ENCODE data around the gene NDRG2.
"Not testable (repeated sequence)": the region's sequence is repeated elsewhere in the genome, so short reads cannot be mapped to it uniquely, and the experiment has no call there.

NDRG2 gene

DNA sequence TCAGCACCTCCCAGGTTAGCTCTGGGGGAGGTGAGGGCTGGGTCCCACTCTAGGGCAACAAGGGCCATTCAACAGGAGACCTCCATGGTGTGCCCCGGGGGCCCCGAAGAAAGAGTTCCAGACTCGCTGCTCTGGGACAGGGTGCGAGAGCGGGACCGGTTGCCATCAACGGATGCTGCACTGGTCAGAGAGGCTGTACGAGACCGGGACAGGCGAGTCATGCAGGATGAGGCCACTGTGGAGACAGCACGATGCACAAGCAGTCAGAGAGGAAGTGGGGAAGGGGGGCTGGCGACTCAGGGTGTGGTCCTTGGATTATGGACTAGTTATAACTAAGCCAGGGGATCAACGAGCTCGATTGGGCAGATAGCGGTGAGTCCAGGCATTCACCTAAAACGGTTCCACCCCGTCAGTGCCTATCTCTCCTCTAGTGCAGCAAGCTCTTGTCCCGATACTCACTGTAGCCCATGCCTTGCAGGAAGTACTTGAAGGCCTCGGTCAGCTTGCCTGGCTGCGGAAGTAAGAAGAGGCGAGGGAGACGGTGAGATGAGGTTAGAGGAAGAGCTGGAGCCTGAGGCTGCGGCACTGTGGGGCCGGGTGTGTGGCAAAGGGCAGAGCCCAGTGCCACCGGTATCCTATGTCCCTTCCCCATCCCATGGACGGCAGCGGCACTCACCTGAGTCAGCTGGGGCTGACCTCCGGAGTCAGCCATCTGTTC is 7.2 kb downstream of the NDRG2 start:
- no peaks in the 10 kb centered on the region for H3K4me1 ChIP-seq (ENCODE audit: insufficient read depth, insufficient read length)
- no peak for DNase-seq (ENCODE audit: low read depth, low spot score)
- no peak overlapping the region for H3K4me3 ChIP-seq (ENCODE audit: insufficient read length, low read depth)
- no peaks in the 10 kb centered on the region for H3K9me3 ChIP-seq (ENCODE audit: insufficient read depth, low read length)
- H3K36me3 ChIP-seq (ENCODE audit: insufficient read depth, insufficient read length, low read length), result peaks cover 49% of the 10 kb centered on the region
- H3K27me3 ChIP-seq (ENCODE audit: insufficient read depth, insufficient read length), result no peaks in the 10 kb centered on the region
- H3K9ac ChIP-seq (ENCODE audit: insufficient read length, low read depth), result no peak overlapping the region
- TF ChIP-seq ZNF274 (IDR thresholded peaks at IDR 0.05; ENCODE audit: low read depth, low read length) (no peak), YY1 (IDR thresholded peaks at IDR 0.05; ENCODE audit: insufficient read depth, insufficient read length) (no peak), SUZ12 (IDR thresholded peaks at IDR 0.05; ENCODE audit: extremely low read depth, insufficient read depth, insufficient read length) (no peak)

DNA sequence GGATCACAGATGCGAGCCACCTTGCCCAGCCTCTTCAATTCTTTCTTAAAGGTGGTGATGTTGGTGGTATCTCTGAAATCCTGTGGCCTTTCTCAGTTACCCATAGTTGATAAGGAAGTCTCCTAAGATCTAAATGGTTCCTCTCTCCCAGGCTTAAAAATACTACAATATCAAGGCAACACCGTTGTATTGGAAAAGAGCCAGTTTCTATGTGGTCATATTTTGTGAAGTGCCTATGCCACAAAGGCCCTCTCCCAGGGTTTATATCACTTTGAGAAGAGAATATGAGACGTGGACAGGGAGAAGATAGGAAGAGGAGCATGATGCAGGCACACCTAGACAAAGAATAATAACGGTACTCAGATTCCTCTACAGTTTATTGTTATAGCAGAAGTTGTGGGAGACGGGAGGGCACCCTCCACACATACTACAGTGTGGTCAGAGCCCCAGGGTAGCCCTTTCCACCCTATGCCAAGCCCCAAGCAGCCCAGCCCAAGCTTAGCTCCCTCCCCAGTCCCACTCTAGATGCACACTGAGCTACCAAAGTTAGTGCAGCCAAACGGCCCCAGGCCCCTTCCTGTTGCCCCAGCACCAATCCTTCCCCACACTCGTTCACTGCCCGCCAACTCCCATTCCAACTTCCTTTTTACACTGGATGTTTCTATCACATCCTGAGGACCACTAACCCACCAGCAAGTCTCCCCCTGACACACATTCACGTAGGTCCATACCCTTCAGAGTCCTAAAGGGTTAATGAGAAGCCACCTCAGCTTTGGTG is 8.3 kb downstream of the NDRG2 start:
- Histone ChIP-seq H3K27me3 (ENCODE audit: insufficient read depth, insufficient read length) (no peaks in the 10 kb centered on the region), H3K9me3 (ENCODE audit: insufficient read depth, low read length) (no peaks in the 10 kb centered on the region), H3K4me1 (ENCODE audit: insufficient read depth, insufficient read length) (no peaks in the 10 kb centered on the region), H3K36me3 (ENCODE audit: insufficient read depth, insufficient read length, low read length) (peaks cover 47% of the 10 kb centered on the region), H3K9ac (ENCODE audit: insufficient read length, low read depth) (no peak overlapping the region), H3K4me3 (ENCODE audit: insufficient read length, low read depth) (no peak overlapping the region)
- DNase-seq (ENCODE audit: low read depth, low spot score), result no peak
- TF ChIP-seq YY1 (IDR thresholded peaks at IDR 0.05; ENCODE audit: insufficient read depth, insufficient read length) (no peak), SUZ12 (IDR thresholded peaks at IDR 0.05; ENCODE audit: extremely low read depth, insufficient read depth, insufficient read length) (no peak), ZNF274 (IDR thresholded peaks at IDR 0.05; ENCODE audit: low read depth, low read length) (no peak)

GRCh38 chr14:21015312-21015711 is 9.5 kb downstream of the NDRG2 start:
- TF ChIP-seq ZNF274 (IDR thresholded peaks at IDR 0.05; ENCODE audit: low read depth, low read length), result no peak
- TF ChIP-seq SUZ12 (IDR thresholded peaks at IDR 0.05; ENCODE audit: extremely low read depth, insufficient read depth, insufficient read length), result no peak
- TF ChIP-seq YY1 (IDR thresholded peaks at IDR 0.05; ENCODE audit: insufficient read depth, insufficient read length), result no peak
- no peak for DNase-seq (ENCODE audit: low read depth, low spot score)
- Histone ChIP-seq H3K36me3 (ENCODE audit: insufficient read depth, insufficient read length, low read length) (peaks cover 34% of the 10 kb centered on the region), H3K9me3 (ENCODE audit: insufficient read depth, low read length) (no peaks in the 10 kb centered on the region), H3K9ac (ENCODE audit: insufficient read length, low read depth) (no peak overlapping the region), H3K4me3 (ENCODE audit: insufficient read length, low read depth) (no peak overlapping the region), H3K27me3 (ENCODE audit: insufficient read depth, insufficient read length) (no peaks in the 10 kb centered on the region), H3K4me1 (ENCODE audit: insufficient read depth, insufficient read length) (no peaks in the 10 kb centered on the region)

GRCh38 chr14:21014761-21015190 is 10.1 kb downstream of the NDRG2 start:
- Histone ChIP-seq H3K4me3 (ENCODE audit: insufficient read length, low read depth) (no peak overlapping the region), H3K9me3 (ENCODE audit: insufficient read depth, low read length) (no peaks in the 10 kb centered on the region), H3K4me1 (ENCODE audit: insufficient read depth, insufficient read length) (no peaks in the 10 kb centered on the region), H3K36me3 (ENCODE audit: insufficient read depth, insufficient read length, low read length) (peaks cover 32% of the 10 kb centered on the region), H3K27me3 (ENCODE audit: insufficient read depth, insufficient read length) (no peaks in the 10 kb centered on the region), H3K9ac (ENCODE audit: insufficient read length, low read depth) (no peak overlapping the region)
- DNase-seq (ENCODE audit: low read depth, low spot score), result peak; percentile 82
- no peak for TF ChIP-seq ZNF274 (IDR thresholded peaks at IDR 0.05; ENCODE audit: low read depth, low read length)

GRCh38 chr14:21011136-21011535 is 13.7 kb downstream of the NDRG2 start:
- H3K9ac ChIP-seq (ENCODE audit: insufficient read length, low read depth), result no peak overlapping the region
- TF ChIP-seq YY1 (IDR thresholded peaks at IDR 0.05; ENCODE audit: insufficient read depth, insufficient read length), result no peak
- no peak for TF ChIP-seq ZNF274 (IDR thresholded peaks at IDR 0.05; ENCODE audit: low read depth, low read length)
- no peak for TF ChIP-seq SUZ12 (IDR thresholded peaks at IDR 0.05; ENCODE audit: extremely low read depth, insufficient read depth, insufficient read length)
- no peaks in the 10 kb centered on the region for H3K4me1 ChIP-seq (ENCODE audit: insufficient read depth, insufficient read length)
- DNase-seq (ENCODE audit: low read depth, low spot score), result no peak
- no peak overlapping the region for H3K4me3 ChIP-seq (ENCODE audit: insufficient read length, low read depth)
- H3K9me3 ChIP-seq (ENCODE audit: insufficient read depth, low read length), result no peaks in the 10 kb centered on the region
- no peaks in the 10 kb centered on the region for H3K27me3 ChIP-seq (ENCODE audit: insufficient read depth, insufficient read length)
- no peaks in the 10 kb centered on the region for H3K36me3 ChIP-seq (ENCODE audit: insufficient read depth, insufficient read length, low read length)

DNA sequence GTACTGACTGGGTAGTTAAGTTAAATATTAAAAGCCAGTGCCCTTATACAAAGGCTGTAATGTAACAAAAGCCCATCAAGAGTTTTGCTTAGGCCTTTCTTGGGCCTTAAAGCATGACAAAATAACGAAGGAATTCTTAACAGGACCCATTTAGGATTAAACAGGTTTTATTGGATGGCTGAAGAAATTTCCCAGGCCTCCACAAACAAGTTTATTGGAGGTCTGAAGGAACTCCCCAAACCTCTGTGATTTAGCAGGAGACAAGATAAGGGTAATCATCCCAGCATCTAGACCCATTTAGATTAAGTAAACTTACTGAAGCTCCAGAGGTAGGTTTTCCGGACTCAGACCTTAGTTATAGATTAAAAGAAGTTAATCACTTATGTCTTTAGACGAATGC is 15.1 kb downstream of the NDRG2 start:
- not testable (repeated sequence) for H3K9ac ChIP-seq (ENCODE audit: insufficient read length, low read depth); H3K4me1 ChIP-seq (ENCODE audit: insufficient read depth, insufficient read length); H3K9me3 ChIP-seq (ENCODE audit: insufficient read depth, low read length); H3K27me3 ChIP-seq (ENCODE audit: insufficient read depth, insufficient read length); DNase-seq (ENCODE audit: low read depth, low spot score); H3K36me3 ChIP-seq (ENCODE audit: insufficient read depth, insufficient read length, low read length); H3K4me3 ChIP-seq (ENCODE audit: insufficient read length, low read depth)

DNA sequence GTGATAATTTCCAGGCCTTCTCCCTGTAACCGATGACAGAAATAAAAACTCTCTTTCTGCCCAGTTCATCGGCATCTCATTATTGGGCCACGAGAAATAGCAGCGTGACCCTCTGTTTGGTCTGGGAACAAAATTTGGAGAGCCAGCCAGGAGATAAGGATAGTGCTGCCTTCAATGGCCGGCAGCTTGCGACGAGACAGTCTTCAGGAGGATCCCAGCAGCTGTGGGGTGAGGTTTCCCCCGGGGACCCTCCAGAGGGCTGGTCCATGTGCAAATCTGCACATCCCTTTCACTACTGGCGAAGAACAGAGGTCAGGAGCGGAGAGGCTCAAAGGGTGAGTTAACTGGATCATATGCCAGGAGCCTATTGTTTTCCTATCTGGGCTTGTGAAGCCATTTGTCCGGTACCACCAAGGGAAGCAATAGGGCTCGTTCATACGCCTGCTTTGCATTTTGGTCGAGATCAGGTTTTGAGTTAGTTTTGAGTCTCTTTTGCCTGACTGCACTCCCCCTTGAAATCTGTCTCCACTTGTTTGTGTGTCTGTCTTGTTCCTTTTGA is 21.0 kb downstream of the NDRG2 start:
- TF ChIP-seq ZNF274 (IDR thresholded peaks at IDR 0.05; ENCODE audit: low read depth, low read length) (no peak), SUZ12 (IDR thresholded peaks at IDR 0.05; ENCODE audit: extremely low read depth, insufficient read depth, insufficient read length) (no peak), YY1 (IDR thresholded peaks at IDR 0.05; ENCODE audit: insufficient read depth, insufficient read length) (no peak)
- H3K4me1 ChIP-seq (ENCODE audit: insufficient read depth, insufficient read length), result peaks cover 4% of the 10 kb centered on the region
- H3K9me3 ChIP-seq (ENCODE audit: insufficient read depth, low read length), result no peaks in the 10 kb centered on the region
- H3K36me3 ChIP-seq (ENCODE audit: insufficient read depth, insufficient read length, low read length), result no peaks in the 10 kb centered on the region
- H3K9ac ChIP-seq (ENCODE audit: insufficient read length, low read depth), result no peak overlapping the region
- no peaks in the 10 kb centered on the region for H3K27me3 ChIP-seq (ENCODE audit: insufficient read depth, insufficient read length)
- no peak overlapping the region for H3K4me3 ChIP-seq (ENCODE audit: insufficient read length, low read depth)
- no peak for DNase-seq (ENCODE audit: low read depth, low spot score)

Measured in NT2/D1 (cell line).